ENCODE results near the gene ABL1.
"Not testable (repeated sequence)": the region's sequence is repeated elsewhere in the genome, so short reads cannot be mapped to it uniquely, and the experiment has no call there.

ABL1 gene

GRCh38 chr9:130834371-130835336 is at the start of gene ABL1:
TSS of gene ABL1 (plus strand) at chr9:130835254. CDS start at chr9:130835447, 193 bp downstream.
- DNase-seq, result peak in 1 of 2 donors; percentile 80

- no peak for DNase-seq
These were observed 49.0 kb upstream of the ABL1 start for GRCh38 chr9:130785940-130786508.

GRCh38 chr9:130786526-130786925 is 48.5 kb upstream of the ABL1 start:
- no peak for DNase-seq

- no peak for DNase-seq
These were observed 45.0 kb upstream of the ABL1 start for GRCh38 chr9:130789747-130790672.

- DNase-seq, result no peak
These were observed 43.7 kb upstream of the ABL1 start for GRCh38 chr9:130791303-130791894.

GRCh38 chr9:130793589-130793988 is 41.5 kb upstream of the ABL1 start:
- DNase-seq, result no peak

GRCh38 chr9:130794021-130794420 is 41.0 kb upstream of the ABL1 start:
- not testable (repeated sequence) for DNase-seq

GRCh38 chr9:130794423-130794822 is 40.6 kb upstream of the ABL1 start:
- not testable (repeated sequence) for DNase-seq

GRCh38 chr9:130794923-130795495 is 40.0 kb upstream of the ABL1 start:
- DNase-seq, result no peak

GRCh38 chr9:130803116-130803515 is 31.9 kb upstream of the ABL1 start:
- not testable (repeated sequence) for DNase-seq

GRCh38 chr9:130805510-130806326 is 29.3 kb upstream of the ABL1 start:
- DNase-seq, result no peak

GRCh38 chr9:130806327-130806716 is 28.7 kb upstream of the ABL1 start:
- no peak for DNase-seq

GRCh38 chr9:130810609-130811136 is 24.4 kb upstream of the ABL1 start:
- DNase-seq, result no peak

GRCh38 chr9:130815242-130815808 is 19.7 kb upstream of the ABL1 start:
- DNase-seq, result no peak

- no peak for DNase-seq
These were observed 17.1 kb upstream of the ABL1 start for GRCh38 chr9:130817914-130818313.

GRCh38 chr9:130820135-130820738 is 14.8 kb upstream of the ABL1 start:
- DNase-seq, result peak in 1 of 2 donors; percentile 32

GRCh38 chr9:130823435-130823834 is 11.6 kb upstream of the ABL1 start:
- no peak for DNase-seq

- no peak for DNase-seq
These were observed 11.0 kb upstream of the ABL1 start for GRCh38 chr9:130824079-130824478.

GRCh38 chr9:130824643-130825350 is 10.3 kb upstream of the ABL1 start:
- DNase-seq, result no peak

- no peak for DNase-seq
These were observed 9.8 kb upstream of the ABL1 start for GRCh38 chr9:130825351-130825651.
